RWPE1 (cell line): ENCODE results near the gene CASP7.

ENCODE experiments used
- CTCF ChIA-PET: fragments of 350-600 bp; sonication (Branson Sonifier 250); formaldehyde crosslinking; extraction: SDS; loops from one replicate; lab custom pipeline; 2021; lab: Yijun Ruan, JAX
- POLR2A ChIA-PET: fragments of 400-600 bp; formaldehyde crosslinking; extraction: SDS; loops from one replicate; lab custom pipeline; 2020; ENCODE audit warnings: antibody characterized with exemption; ENCODE audit not compliant: low non-redundant PET; lab: Yijun Ruan, JAX
- DNase-seq: peaks from one replicate; pipeline ENCODE4 v3.0.0; 2012; ENCODE audit warnings: low spot score
- H3K27ac ChIP-seq: fragments of 450-650 bp; 2 replicates; pipeline ENCODE4 v1.5.1; 2017
- CTCF ChIP-seq: fragments of 450-650 bp; conservative IDR thresholded peaks from 2 replicates; pipeline ENCODE4 v1.5.1; 2017; ENCODE audit warnings: low read depth, mild to moderate bottlenecking

CASP7 gene

GRCh38 chr10:113644185-113645120 is 35.3 kb upstream of the CASP7 start:
- TF ChIP-seq CTCF: no peak
- no peak for DNase-seq
- ChIA-PET CTCF (no interaction called here), POLR2A (no interaction called here)
- H3K27ac ChIP-seq: no peak overlapping the region

GRCh38 chr10:113646336-113647201 is 33.1 kb upstream of the CASP7 start:
- ChIA-PET POLR2A (no interaction called here), CTCF (interaction anchor here (0.6 kb wide), 1 partner anchor 1615 kb away, joined by 4 read pairs; no protein-coding TSS in a partner anchor)
- DNase-seq: no peak
- no peak for TF ChIP-seq CTCF
- no peak overlapping the region for H3K27ac ChIP-seq

GRCh38 chr10:113647812-113648211 is 31.9 kb upstream of the CASP7 start:
- DNase-seq: no peak
- ChIA-PET POLR2A (no interaction called here), CTCF (no interaction called here)
- no peak for TF ChIP-seq CTCF
- H3K27ac ChIP-seq: no peak overlapping the region

GRCh38 chr10:113648478-113648877 is 31.2 kb upstream of the CASP7 start:
- DNase-seq: no peak
- no peak for TF ChIP-seq CTCF
- POLR2A ChIA-PET: no interaction called here
- CTCF ChIA-PET: no interaction called here
- no peak overlapping the region for H3K27ac ChIP-seq

GRCh38 chr10:113650172-113650571 is 29.5 kb upstream of the CASP7 start:
- no peak for DNase-seq
- ChIA-PET POLR2A (no interaction called here), CTCF (no interaction called here)
- no peak for TF ChIP-seq CTCF
- no peak overlapping the region for H3K27ac ChIP-seq

- no peak overlapping the region for H3K27ac ChIP-seq
- ChIA-PET CTCF (interaction anchor here (0.6 to 1.3 kb wide), 2 partner anchors 17 to 28 kb away, joined by 3 read pairs; partner anchors contain the start of gene CASP7), POLR2A (no interaction called here)
- no peak for TF ChIP-seq CTCF
- DNase-seq: no peak
Observed at GRCh38 chr10:113651021-113651420, 28.7 kb upstream of the CASP7 start.
